HG02852 (cell line): Measurements from ENCODE around the gene MAN2A1.

Experiments
- ATAC-seq: cut with Tn5 transposase; IDR thresholded peaks from one replicate; pipeline ENCODE4 v1.9.1; 2021; ENCODE audit warnings: mild to moderate bottlenecking, moderate library complexity; ENCODE audit not compliant: unreplicated experiment

Gene MAN2A1

GRCh38 chr5:109678447-109678846 is 11.3 kb upstream of the MAN2A1 start:
- no peak for ATAC-seq

DNA sequence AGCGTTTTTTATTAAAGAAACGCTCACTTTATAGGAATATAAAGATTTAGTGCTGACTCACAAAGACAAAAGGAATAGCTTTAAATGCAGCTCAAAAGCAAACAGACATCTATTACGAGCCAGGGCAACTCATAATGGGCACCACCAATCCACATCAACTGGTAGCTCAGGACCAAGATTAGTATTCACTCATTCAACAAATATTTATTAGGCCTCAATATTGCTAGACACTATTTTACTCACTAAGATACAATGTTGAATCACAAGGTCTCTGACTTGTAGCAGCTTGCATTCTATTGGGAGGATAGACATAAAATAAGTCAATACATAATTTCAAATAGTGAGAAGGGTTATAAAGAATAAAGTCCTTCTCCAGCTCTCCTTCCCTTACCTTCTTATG is 8.0 kb upstream of the MAN2A1 start:
- ATAC-seq, result no peak

GRCh38 chr5:109682383-109682782 is 7.3 kb upstream of the MAN2A1 start:
- no peak for ATAC-seq

- no peak for ATAC-seq
Measured at GRCh38 chr5:109685916-109686315, 3.8 kb upstream of the MAN2A1 start.

- ATAC-seq, result no peak
Measured at GRCh38 chr5:109688630-109688969, 1.1 kb upstream of the MAN2A1 start.

GRCh38 chr5:109688970-109689739 is 572 bp upstream of the MAN2A1 start:
- peak; percentile 82 for ATAC-seq

DNA sequence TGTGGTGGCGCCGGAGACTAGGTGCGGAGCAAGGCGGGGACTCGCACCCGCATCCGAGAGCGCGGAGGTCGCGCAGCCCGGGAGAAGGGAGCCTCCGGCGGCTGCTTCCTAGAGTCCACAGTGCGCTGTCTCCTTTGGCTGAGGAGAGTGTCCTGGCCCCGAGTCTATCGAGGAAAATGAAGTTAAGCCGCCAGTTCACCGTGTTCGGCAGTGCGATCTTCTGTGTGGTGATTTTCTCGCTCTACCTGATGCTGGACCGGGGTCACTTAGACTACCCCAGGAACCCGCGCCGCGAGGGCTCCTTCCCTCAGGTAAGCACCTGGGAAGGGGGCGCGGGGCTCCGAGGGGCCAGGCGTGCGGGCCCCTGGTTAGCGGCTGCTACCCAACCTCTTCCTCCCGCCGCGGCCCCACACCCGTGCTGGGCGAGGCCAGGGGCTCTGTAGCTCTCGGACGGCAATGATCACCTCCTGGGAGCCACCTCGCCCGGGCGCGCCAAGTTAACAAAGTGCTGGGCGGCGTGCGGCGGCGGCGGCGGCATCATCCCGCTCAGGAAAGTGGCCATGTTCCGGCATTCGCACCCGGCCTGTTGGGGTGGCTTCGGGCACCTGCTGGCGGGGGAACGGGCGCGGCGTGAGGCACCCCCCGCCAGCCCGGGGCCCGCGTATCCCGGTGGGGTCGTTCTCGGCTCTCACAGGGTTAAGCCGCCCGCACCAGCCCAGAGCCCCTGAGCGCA is 681 bp downstream of the MAN2A1 start:
- ATAC-seq, result peak; percentile 9

DNA sequence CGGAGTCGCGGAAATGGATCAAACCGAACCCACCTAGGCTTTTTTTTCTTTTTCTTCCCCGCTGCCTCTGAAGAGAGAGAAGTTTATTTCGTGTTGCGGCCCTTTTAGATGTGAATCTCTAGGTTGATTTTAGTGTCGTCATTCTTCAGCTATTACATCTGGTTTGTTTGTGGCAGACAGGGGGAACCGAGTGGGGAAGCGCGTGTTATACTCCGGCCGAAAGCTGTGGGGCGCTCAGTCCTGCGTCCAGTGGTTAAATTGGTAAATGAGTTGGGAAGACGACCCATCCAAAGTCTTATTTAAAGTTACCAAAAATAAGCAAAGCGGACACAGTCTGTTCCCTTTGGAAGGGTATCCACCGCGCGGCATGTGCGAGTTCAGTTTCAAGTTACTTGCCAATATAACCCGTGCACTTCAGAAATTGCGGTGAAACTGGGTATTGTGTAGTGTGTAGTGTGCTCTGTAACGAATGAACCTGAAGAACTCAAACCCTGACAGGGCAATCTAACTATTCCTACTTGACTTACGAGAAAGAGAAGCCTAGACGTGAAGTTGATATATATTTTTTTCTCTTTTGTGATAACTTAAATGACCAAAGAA is 1.3 kb downstream of the MAN2A1 start:
- ATAC-seq, result no peak

DNA sequence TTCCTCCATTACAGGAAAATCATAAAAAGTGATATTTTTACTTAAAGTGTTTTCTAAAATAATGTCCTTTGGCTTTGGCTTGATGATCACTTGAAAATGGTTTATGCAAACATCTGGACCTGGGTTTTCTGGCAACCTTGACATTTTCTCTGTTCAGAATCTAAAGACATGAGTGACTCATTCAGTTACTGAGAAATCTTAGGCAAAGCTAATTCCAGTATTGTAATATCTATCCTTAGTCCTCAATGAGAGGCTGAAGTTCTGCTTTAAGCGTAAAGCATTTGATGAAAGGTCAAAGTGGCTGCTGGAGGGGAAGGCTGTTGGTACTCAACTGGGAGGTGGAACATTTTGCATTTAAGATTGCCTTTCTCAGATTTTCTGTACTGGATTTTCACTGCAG is 2.3 kb downstream of the MAN2A1 start:
- ATAC-seq, result no peak

DNA sequence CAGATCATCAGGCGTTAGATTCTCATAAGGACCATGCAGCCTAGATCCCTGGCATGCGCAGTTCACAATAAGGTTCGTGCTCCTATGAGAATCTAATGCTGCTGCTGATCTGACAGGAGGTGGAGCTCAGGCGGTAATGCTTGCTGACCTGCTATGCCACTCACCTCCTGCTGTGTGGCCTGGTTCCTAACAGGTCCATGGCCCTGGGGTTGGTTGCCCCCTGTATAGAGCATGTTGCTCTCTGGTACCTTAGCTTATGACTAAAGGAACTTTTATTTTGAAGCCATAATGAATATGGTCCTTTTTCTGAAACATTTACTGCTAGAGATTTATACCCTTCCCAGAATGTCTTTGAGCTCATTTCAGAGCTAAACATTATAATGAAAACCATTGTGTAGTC is 3.1 kb downstream of the MAN2A1 start:
- no peak for ATAC-seq

GRCh38 chr5:109693535-109694400 is 4.0 kb downstream of the MAN2A1 start:
- ATAC-seq, result no peak

- ATAC-seq, result no peak
Measured at GRCh38 chr5:109694451-109694891, 4.7 kb downstream of the MAN2A1 start.

- peak; percentile 66 for ATAC-seq
Measured at GRCh38 chr5:109695005-109695926, 5.5 kb downstream of the MAN2A1 start.

GRCh38 chr5:109697339-109697738 is 7.6 kb downstream of the MAN2A1 start:
- ATAC-seq, result no peak

GRCh38 chr5:109700516-109701153 is 10.9 kb downstream of the MAN2A1 start:
- no peak for ATAC-seq

DNA sequence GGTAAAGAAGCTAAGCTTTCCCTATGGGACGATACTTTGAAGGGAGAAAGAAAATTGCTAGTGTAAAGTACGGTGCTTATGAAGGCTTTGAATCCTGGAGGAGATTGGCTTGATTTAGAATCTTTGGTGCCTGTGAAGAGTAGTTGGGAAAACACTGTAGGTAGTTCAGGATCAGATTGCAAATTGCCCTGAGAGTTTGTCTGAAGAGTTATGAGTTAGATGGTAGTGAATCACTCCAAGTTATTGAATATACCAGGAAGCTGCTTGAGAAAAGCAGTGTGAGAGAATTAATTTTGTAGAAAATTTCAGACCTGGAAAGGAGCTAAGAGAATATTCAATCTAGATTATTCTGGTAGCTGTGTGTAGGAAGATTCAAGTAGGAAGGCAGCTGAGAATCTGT is 11.5 kb downstream of the MAN2A1 start:
- no peak for ATAC-seq

GRCh38 chr5:109701792-109702191 is 12.1 kb downstream of the MAN2A1 start:
- ATAC-seq, result no peak

DNA sequence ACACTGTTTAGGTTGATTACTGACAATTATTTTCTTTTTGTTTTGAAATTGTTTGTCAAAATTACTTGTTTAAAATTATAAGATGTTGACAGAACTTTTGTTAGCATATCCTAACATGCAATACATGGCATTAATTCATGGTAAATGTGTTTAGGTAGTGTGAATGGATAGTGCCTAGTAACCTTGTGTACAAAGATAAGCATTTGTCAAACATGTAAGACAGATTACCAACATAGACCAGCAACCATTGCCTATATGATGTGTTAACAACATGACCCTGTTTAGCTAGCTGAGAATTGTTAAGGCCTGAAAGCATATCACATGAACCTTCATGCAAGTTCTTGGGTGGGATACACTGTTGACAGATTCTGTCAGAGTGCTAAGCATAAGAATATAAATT is 13.4 kb downstream of the MAN2A1 start:
- ATAC-seq, result no peak

DNA sequence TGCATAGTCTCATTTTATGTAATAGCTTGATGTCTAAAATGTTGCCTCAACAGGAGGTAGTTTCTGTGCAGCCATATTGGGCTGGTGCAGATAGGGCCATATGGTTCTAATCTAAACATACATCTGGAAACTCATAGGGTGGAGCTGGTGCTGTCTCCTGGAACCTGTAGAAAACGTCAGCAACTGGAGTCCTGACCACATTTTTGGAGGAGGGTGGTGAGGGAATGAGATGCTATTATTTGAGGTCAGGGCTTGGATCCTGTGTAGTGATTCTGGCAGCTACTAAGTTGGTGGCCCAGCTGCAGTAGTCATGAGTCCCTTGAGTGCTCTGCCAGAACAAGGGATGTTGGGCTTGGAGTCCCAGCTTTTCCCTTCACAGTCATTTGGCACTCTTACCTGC is 14.1 kb downstream of the MAN2A1 start:
- no peak for ATAC-seq
